Prostate gland (tissue), 2 donors: ENCODE data around the gene RYR2.

Source experiments
- CTCF ChIP-seq, 4 experiments: fragments of 200-600 bp in 2 of 4; fragments of 450-650 bp in 2 of 4; sonication (generic) in 2 of 4; IDR thresholded peaks; 1 replicate in 3 of 4; 2 replicates in 1 of 4; pipeline ENCODE4 v1.5.1; 2016 to 2019; ENCODE audit warnings: antibody characterized with exemption in 4 of 4, mild to moderate bottlenecking in 2 of 4, moderate library complexity in 2 of 4
- POLR2AphosphoS5 ChIP-seq: sonication (generic); formaldehyde crosslinking; IDR thresholded peaks from one replicate; pipeline ENCODE4 v1.6.1; 2017; ENCODE audit warnings: antibody characterized with exemption

DNA sequence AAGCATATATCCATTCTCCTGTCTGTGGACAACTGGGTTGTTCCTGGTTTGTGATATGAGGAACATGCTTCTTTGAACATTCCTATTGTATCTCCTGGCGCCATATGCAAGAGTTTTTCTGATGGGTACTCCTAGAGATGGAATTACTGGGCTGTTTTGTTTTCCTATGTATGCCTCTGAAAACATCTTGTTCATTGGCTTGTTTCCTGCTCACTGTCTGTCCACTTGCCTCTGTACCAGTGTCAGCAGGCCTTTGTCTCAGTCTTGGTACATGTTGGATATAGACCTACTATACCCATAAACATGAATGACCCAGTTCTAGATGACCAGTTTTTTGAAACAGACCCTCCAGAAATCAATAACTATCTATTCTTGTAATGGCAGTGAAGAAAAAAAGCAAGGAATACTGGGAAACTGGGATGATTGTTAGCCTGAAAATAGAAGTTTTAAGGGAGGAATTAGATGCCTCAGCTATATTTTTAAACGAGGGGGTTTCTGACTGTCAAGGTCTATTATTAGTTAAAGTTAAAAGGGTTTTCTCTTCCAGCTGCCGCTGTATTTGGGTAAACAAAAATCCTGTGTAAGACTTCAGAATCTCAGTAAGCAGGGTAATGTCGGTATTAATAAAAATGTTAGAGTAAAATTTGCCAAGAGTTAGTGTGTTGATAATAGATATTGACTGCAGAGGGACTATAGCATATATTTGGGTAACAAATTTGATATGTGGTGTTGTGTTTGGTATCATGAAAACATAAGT lies 103.6 kb downstream of the RYR2 start:
- TF ChIP-seq CTCF (IDR thresholded peaks at IDR 0.05) (no peak), POLR2AphosphoS5 (no peak)
